SK-N-SH treated with all-trans-retinoic acid at 6 μM for 48 hours (cell line): ENCODE results near the gene RBM48.

Source experiments
- ATAC-seq: fragments of 200-7000 bp; cut with Tn5 transposase; 3 replicates; pipeline ENCODE4 v1.9.1; 2020; ENCODE audit warnings: mild to moderate bottlenecking, moderate library complexity
- ARNTL ChIP-seq: fragments of 450-650 bp; formaldehyde crosslinking; IDR thresholded peaks from 2 replicates; pipeline ENCODE4 v1.5.0; 2020; ENCODE audit warnings: low read depth, mild to moderate bottlenecking, moderate library complexity, borderline replicate concordance
- BACH2 ChIP-seq: fragments of 250-450 bp; sonication (Bioruptor Pico); IDR thresholded peaks from 2 replicates; pipeline ENCODE4 v1.9.0; 2021; ENCODE audit warnings: mild to moderate bottlenecking, borderline replicate concordance
- CSDC2 ChIP-seq: fragments of 250-450 bp; sonication (Bioruptor Pico); IDR thresholded peaks from 2 replicates; pipeline ENCODE4 v1.5.0; 2020; ENCODE audit warnings: mild to moderate bottlenecking, moderate library complexity
- ESRRG ChIP-seq: fragments of 250-450 bp; sonication (Bioruptor Pico); IDR thresholded peaks from 2 replicates; pipeline ENCODE4 v1.6.1; 2021; ENCODE audit warnings: mild to moderate bottlenecking
- GLIS3 ChIP-seq: fragments of 250-450 bp; sonication (Bioruptor Pico); IDR thresholded peaks from 2 replicates; pipeline ENCODE4 v1.5.0; 2020; ENCODE audit warnings: mild to moderate bottlenecking, moderate library complexity
- ISL1 ChIP-seq: fragments of 250-450 bp; sonication (Bioruptor Pico); IDR thresholded peaks from 2 replicates; pipeline ENCODE4 v2.1.2; 2022; ENCODE audit warnings: mild to moderate bottlenecking, moderate library complexity
- OSR1 ChIP-seq: fragments of 250-450 bp; sonication (Bioruptor Pico); IDR thresholded peaks from 2 replicates; pipeline ENCODE4 v1.8.0; 2022; ENCODE audit warnings: moderate library complexity, mild to moderate bottlenecking, inconsistent platforms
- PPARA ChIP-seq: fragments of 250-450 bp; sonication (Bioruptor Pico); IDR thresholded peaks from 2 replicates; pipeline ENCODE4 v1.5.0; 2020; ENCODE audit warnings: mild to moderate bottlenecking, borderline replicate concordance
- RARB ChIP-seq: fragments of 250-450 bp; sonication (Bioruptor Pico); IDR thresholded peaks from 2 replicates; pipeline ENCODE4 v1.8.0; 2021; ENCODE audit warnings: mild to moderate bottlenecking, moderate library complexity
- SNAI2 ChIP-seq: fragments of 250-450 bp; sonication (Bioruptor Pico); IDR thresholded peaks from 2 replicates; pipeline ENCODE4 v1.5.0; 2020; ENCODE audit warnings: mild to moderate bottlenecking, moderate library complexity
- TCF4 ChIP-seq: fragments of 250-450 bp; sonication (Bioruptor Pico); IDR thresholded peaks from 2 replicates; pipeline ENCODE4 v1.8.0; 2021; ENCODE audit warnings: mild to moderate bottlenecking, moderate library complexity, borderline replicate concordance
- TOX ChIP-seq: fragments of 250-450 bp; sonication (Bioruptor Pico); IDR thresholded peaks from 2 replicates; pipeline ENCODE4 v1.8.0; 2021; ENCODE audit warnings: mild to moderate bottlenecking, moderate library complexity, borderline replicate concordance
- ZC3H10 ChIP-seq: fragments of 250-450 bp; sonication (Bioruptor Pico); IDR thresholded peaks from 2 replicates; pipeline ENCODE4 v1.5.1; 2021; ENCODE audit warnings: mild to moderate bottlenecking, moderate library complexity
- ZFP3 ChIP-seq: fragments of 250-450 bp; sonication (Bioruptor Pico); IDR thresholded peaks from 2 replicates; pipeline ENCODE4 v1.5.0; 2020; ENCODE audit warnings: mild to moderate bottlenecking, moderate library complexity
- ZFP30 ChIP-seq: fragments of 450-650 bp; formaldehyde crosslinking; IDR thresholded peaks from 2 replicates; pipeline ENCODE4 v1.5.0; 2022; ENCODE audit warnings: mild to moderate bottlenecking, moderate library complexity
- ZNF565 ChIP-seq: fragments of 450-650 bp; formaldehyde crosslinking; conservative IDR thresholded peaks from 2 replicates; pipeline ENCODE4 v1.5.0; 2020; ENCODE audit warnings: low read depth, mild to moderate bottlenecking, moderate library complexity
- ZNF70 ChIP-seq: fragments of 450-650 bp; formaldehyde crosslinking; IDR thresholded peaks from 2 replicates; pipeline ENCODE4 v1.5.0; 2020; ENCODE audit warnings: mild to moderate bottlenecking, moderate library complexity
- ZNF8 ChIP-seq: fragments of 450-650 bp; formaldehyde crosslinking; IDR thresholded peaks from 2 replicates; pipeline ENCODE4 v1.5.0; 2020; ENCODE audit warnings: mild to moderate bottlenecking, moderate library complexity
- TF ChIP-seq, protein P1 (sequence below): fragments of 250-450 bp; sonication (Bioruptor Pico); IDR thresholded peaks from 2 replicates; pipeline ENCODE4 v1.5.1; 2020; ENCODE audit warnings: low read depth, mild to moderate bottlenecking, moderate library complexity
- TF ChIP-seq, protein P2 (sequence below): fragments of 250-450 bp; sonication (Bioruptor Pico); IDR thresholded peaks from 2 replicates; pipeline ENCODE4 v1.8.0; 2021; ENCODE audit warnings: low read depth, mild to moderate bottlenecking, moderate library complexity, borderline replicate concordance
- TF ChIP-seq, protein P3 (sequence below): fragments of 250-450 bp; sonication (Bioruptor Pico); IDR thresholded peaks from 2 replicates; pipeline ENCODE4 v1.5.1; 2021; ENCODE audit warnings: mild to moderate bottlenecking, moderate library complexity
- TF ChIP-seq, protein P4 (sequence below): fragments of 250-450 bp; sonication (Bioruptor Pico); IDR thresholded peaks from 2 replicates; pipeline ENCODE4 v1.5.0; 2020; ENCODE audit warnings: mild to moderate bottlenecking, moderate library complexity
- TF ChIP-seq, protein P5 (sequence below): fragments of 250-450 bp; sonication (Bioruptor Pico); IDR thresholded peaks from 2 replicates; pipeline ENCODE4 v1.8.0; 2020; ENCODE audit warnings: mild to moderate bottlenecking, moderate library complexity, borderline replicate concordance

Gene RBM48

DNA sequence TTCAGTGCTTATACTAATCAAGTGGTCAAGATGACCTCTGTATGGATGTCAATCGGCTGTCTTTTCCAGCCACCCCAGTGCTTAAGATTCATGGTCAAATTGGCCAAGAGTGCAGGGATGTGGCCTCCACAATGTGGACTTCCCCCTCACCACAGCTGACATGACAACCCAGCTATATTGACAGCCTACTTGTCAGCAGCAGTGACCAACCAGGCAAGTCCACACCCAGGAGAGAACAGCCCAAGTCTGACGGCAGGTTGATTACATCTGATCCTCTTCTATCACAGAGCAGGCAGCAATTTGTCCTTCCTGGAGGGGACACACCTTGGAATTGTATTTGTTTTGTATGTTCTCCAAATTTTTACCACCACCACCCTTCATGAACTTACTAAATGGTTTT lies 42.6 kb upstream of the RBM48 start:
- ATAC-seq, result no peak; the same call in 2 of the 3 replicates
- no peak for TF ChIP-seq BACH2
- TF ChIP-seq TCF4, result no peak
- no peak for TF ChIP-seq ESRRG (CRISPR knock-in tag)
- no peak for TF ChIP-seq ZNF70 (CRISPR knock-in tag)
- no peak for TF ChIP-seq SNAI2 (CRISPR knock-in tag)
- TF ChIP-seq, all 23 proteins: peak for 0

DNA sequence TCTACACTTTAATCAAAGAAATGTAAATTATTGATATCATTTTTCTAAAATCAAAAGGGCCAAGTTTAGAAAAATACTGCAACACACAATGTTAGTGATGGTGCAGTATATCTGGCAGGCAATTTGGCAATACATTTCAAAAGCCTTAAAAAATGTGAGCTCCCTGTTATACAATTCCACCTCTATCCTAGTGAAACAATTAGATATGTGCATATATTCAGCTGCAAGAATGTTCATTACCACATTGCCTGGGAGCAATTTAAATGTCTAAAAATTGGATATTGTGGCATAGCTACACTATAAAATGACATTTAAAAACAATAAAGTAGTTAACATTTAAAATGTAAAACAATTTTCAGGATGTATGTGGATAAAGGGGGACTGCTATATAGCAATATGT lies 40.8 kb upstream of the RBM48 start:
- no peak for ATAC-seq
- no peak for TF ChIP-seq OSR1
- no peak for TF ChIP-seq SNAI2 (CRISPR knock-in tag)
- TF ChIP-seq, protein P1, sequence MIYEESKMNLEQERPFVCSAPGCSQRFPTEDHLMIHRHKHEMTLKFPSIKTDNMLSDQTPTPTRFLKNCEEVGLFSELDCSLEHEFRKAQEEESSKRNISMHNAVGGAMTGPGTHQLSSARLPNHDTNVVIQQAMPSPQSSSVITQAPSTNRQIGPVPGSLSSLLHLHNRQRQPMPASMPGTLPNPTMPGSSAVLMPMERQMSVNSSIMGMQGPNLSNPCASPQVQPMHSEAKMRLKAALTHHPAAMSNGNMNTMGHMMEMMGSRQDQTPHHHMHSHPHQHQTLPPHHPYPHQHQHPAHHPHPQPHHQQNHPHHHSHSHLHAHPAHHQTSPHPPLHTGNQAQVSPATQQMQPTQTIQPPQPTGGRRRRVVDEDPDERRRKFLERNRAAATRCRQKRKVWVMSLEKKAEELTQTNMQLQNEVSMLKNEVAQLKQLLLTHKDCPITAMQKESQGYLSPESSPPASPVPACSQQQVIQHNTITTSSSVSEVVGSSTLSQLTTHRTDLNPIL, result no peak
- no peak for TF ChIP-seq GLIS3 (CRISPR knock-in tag)
- no peak for TF ChIP-seq PPARA
- TF ChIP-seq ZNF8 (CRISPR knock-in tag), result no peak
- no peak for TF ChIP-seq ZC3H10 (CRISPR knock-in tag)
- TF ChIP-seq ZFP3, result no peak
- no peak for TF ChIP-seq ZFP30 (CRISPR knock-in tag)
- TF ChIP-seq CSDC2 (CRISPR knock-in tag), result no peak
- TF ChIP-seq, protein P2, sequence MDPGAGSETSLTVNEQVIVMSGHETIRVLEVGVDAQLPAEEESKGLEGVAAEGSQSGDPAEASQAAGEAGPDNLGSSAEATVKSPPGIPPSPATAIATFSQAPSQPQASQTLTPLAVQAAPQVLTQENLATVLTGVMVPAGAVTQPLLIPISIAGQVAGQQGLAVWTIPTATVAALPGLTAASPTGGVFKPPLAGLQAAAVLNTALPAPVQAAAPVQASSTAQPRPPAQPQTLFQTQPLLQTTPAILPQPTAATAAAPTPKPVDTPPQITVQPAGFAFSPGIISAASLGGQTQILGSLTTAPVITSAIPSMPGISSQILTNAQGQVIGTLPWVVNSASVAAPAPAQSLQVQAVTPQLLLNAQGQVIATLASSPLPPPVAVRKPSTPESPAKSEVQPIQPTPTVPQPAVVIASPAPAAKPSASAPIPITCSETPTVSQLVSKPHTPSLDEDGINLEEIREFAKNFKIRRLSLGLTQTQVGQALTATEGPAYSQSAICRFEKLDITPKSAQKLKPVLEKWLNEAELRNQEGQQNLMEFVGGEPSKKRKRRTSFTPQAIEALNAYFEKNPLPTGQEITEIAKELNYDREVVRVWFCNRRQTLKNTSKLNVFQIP (CRISPR knock-in tag), result no peak
- TF ChIP-seq ZNF70 (CRISPR knock-in tag), result no peak
- TF ChIP-seq TOX (CRISPR knock-in tag), result no peak
- TF ChIP-seq BACH2, result no peak
- TF ChIP-seq RARB, result no peak
- no peak for TF ChIP-seq ISL1 (CRISPR knock-in tag)
- TF ChIP-seq, protein P3, sequence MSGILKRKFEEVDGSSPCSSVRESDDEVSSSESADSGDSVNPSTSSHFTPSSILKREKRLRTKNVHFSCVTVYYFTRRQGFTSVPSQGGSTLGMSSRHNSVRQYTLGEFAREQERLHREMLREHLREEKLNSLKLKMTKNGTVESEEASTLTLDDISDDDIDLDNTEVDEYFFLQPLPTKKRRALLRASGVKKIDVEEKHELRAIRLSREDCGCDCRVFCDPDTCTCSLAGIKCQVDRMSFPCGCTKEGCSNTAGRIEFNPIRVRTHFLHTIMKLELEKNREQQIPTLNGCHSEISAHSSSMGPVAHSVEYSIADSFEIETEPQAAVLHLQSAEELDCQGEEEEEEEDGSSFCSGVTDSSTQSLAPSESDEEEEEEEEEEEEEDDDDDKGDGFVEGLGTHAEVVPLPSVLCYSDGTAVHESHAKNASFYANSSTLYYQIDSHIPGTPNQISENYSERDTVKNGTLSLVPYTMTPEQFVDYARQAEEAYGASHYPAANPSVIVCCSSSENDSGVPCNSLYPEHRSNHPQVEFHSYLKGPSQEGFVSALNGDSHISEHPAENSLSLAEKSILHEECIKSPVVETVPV (CRISPR knock-in tag), result no peak
- TF ChIP-seq, protein P4, sequence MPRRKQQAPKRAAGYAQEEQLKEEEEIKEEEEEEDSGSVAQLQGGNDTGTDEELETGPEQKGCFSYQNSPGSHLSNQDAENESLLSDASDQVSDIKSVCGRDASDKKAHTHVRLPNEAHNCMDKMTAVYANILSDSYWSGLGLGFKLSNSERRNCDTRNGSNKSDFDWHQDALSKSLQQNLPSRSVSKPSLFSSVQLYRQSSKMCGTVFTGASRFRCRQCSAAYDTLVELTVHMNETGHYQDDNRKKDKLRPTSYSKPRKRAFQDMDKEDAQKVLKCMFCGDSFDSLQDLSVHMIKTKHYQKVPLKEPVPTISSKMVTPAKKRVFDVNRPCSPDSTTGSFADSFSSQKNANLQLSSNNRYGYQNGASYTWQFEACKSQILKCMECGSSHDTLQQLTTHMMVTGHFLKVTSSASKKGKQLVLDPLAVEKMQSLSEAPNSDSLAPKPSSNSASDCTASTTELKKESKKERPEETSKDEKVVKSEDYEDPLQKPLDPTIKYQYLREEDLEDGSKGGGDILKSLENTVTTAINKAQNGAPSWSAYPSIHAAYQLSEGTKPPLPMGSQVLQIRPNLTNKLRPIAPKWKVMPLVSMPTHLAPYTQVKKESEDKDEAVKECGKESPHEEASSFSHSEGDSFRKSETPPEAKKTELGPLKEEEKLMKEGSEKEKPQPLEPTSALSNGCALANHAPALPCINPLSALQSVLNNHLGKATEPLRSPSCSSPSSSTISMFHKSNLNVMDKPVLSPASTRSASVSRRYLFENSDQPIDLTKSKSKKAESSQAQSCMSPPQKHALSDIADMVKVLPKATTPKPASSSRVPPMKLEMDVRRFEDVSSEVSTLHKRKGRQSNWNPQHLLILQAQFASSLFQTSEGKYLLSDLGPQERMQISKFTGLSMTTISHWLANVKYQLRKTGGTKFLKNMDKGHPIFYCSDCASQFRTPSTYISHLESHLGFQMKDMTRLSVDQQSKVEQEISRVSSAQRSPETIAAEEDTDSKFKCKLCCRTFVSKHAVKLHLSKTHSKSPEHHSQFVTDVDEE (CRISPR knock-in tag), result no peak
- TF ChIP-seq ZNF565, result no peak
- no peak for TF ChIP-seq TCF4

DNA sequence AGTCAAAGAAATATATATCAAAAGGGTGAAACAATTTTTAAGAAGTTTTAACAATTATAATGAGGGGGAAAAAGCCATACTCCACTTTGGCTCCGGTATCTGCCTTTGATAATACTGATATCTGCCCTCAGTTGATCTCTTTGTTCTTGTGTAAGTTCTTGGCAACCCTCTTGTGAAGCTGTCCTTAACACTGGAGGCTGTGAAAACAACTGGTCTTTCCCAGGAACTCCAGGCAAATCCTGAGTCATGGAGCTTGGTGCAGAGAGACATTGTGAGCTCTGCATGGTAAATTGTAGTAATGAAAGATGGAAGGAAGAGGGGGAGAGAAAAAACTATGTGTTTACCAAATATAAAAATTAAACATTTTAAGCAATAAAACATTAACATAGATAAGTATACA lies 39.0 kb upstream of the RBM48 start:
- TF ChIP-seq, protein P5, sequence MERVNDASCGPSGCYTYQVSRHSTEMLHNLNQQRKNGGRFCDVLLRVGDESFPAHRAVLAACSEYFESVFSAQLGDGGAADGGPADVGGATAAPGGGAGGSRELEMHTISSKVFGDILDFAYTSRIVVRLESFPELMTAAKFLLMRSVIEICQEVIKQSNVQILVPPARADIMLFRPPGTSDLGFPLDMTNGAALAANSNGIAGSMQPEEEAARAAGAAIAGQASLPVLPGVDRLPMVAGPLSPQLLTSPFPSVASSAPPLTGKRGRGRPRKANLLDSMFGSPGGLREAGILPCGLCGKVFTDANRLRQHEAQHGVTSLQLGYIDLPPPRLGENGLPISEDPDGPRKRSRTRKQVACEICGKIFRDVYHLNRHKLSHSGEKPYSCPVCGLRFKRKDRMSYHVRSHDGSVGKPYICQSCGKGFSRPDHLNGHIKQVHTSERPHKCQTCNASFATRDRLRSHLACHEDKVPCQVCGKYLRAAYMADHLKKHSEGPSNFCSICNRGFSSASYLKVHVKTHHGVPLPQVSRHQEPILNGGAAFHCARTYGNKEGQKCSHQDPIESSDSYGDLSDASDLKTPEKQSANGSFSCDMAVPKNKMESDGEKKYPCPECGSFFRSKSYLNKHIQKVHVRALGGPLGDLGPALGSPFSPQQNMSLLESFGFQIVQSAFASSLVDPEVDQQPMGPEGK (CRISPR knock-in tag), result no peak
- TF ChIP-seq ZNF70 (CRISPR knock-in tag) (no peak), TOX (CRISPR knock-in tag) (no peak), ZNF565 (no peak), ZFP30 (CRISPR knock-in tag) (no peak), BACH2 (no peak), ISL1 (CRISPR knock-in tag) (no peak), SNAI2 (CRISPR knock-in tag) (no peak), ARNTL (no peak)
- TF ChIP-seq, protein P2 (CRISPR knock-in tag), result no peak
- TF ChIP-seq, protein P4 (CRISPR knock-in tag), result no peak
- TF ChIP-seq, all 23 proteins: peak for 0
- ATAC-seq, result no peak
